Islet precursor cell (in vitro differentiated cells): ENCODE data around the gene PTPRN2.

ENCODE experiments used
- DNase-seq: peaks from one replicate; pipeline ENCODE4 v3.0.0-alpha.2; 2018

PTPRN2 gene

DNA sequence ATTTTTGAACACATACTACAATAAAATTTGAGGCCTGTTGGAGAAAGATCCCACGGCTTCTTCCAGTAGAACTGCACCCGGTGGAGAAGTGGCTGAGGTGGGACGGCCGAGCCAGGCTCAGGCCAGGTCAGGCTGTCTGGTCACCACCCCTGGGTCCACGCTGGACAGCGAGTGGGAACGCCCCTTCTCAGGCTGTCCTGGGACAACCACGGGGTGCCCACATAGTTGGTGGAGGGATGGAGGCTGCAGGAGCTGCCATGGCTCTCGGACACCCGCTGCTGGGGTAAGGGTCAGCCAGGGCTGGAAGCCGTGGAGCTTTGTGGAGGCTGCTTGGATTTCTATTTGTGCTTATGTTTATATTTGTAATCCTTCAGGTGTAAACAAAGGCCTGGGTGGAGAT is 1044.3 kb downstream of the PTPRN2 start:
- DNase-seq = no peak

DNA sequence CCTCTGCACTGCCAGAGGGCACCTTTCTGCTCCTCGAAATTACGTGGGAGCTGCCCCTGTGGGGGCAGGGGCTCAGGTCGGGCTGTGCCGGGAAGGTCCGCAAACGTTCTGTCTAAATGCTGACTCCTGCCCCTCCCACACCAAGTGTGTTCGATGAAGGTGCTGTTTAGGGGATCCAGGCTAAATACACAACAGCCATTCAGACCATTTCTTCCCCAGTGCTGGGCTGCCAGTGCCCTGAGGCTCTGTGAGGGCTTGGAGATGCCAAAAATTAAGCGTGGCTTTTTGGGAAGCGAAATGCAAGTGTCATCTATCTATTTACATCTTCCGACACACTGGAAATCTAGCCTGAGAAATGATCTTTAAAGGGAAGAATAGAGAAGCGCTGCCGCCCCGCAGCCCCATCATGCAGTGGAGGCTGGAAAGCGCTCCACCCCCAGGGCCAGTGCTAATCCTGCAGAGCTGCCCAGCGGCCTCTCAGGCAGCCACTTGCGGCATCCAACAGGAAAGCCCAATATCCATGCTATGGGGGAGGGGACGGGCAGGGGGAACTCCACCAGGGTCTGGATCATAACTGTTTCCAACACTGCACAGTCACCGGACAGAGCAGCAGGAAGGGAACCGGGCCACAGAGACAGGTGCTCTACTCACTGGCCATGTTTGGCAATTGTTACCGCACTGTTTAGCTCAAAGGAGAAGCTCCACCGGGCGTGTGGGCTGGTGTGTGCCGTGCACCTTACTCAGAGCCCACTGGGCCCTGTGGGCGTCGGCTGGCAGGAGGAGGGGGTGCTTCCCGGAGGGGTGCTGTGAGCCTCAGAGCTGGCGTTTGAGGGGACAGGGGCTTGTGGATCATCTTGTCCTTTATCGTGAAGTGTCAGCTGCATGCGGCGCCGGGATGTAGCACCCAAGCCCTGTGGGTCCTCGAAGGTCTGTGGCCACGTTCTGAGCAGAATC is 1045.3 kb downstream of the PTPRN2 start:
- no peak for DNase-seq

DNA sequence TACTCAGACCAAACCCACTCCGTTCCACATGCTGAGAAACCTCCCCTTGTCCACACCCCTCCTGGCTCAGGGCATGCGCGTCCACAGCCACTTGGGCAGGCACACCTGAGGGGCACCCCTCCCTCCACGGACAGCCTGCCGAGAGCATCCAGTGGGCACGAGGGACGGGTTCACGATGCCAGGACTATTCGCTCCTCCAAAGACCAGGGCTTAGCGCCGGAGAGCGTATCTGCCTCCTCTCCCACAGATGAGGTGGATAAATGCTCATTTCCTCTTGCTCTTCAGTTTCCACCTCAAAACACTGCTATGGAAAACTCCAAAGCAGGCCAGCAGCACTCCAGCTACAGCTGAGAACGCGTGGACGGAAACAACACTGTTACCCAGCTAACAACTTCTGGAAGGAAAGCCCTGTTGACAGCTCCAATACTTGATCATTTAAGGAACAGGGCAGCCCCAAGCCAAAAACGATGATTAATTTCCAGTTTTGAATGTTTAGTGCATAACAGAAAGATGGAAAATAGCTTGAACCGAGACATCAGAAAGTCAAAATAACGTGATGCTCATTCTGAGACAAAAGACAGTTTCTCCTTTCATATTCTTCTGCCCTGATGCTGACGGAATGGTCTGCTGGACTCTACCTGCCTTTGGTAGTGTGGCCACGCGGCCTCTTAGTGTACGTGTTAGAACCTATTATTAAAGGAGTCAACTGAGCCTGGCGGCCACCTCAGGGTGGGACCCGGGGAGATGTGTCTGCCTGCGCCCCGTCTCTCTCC is 1046.1 kb downstream of the PTPRN2 start:
- DNase-seq = no peak

DNA sequence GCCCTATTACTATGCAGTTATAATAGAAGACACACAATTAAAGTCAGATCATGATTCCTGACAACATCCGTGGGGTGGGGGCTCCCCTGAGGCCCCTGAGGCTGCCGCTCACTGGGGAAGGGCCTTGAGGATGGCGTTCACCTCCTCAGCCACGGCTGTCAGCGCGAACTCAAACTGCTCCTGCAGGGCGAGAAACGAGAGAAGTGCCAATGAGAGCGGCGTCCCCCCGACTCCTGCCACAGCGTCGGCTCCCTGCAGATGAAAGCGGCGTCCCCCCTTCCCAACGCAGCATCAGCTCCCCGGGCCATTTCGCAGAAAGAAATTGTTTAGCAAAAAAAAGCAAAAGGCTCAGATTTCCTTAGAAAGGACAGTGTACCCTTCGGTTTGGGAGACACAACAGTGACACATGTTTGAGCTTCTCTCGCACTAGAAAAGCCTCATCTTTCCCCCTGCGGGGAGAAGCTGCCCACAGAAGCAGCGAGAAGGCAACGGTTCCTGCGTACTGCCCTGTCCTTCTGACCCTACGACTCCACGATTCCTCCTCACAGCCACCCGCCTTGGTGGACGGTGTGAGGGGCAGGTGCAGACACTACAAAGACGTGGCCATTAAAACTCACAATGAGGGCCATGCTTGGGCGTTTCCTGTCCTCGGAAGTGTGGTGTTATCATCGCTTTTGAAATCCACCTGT is 1046.9 kb downstream of the PTPRN2 start:
- no peak for DNase-seq

DNA sequence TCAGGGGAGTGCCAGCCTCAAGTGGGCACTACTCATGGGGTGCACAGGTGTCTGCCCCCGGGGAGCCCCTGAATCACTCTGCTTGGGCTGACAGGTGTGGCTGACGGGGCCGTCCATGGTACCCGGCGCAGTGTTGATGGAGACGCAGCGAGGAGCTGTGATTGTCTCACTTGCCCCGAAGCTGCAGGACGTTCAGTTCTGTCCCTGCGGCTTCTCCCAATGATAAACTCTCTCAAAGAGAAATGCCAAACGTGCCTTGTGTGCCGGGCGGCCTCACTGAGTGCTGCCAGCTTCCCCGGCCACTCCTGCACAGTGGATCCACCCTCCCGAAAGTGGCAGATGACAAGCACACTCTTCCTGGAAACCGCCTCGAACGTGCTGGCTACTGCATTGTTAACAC is 1047.6 kb downstream of the PTPRN2 start:
- DNase-seq = no peak

DNA sequence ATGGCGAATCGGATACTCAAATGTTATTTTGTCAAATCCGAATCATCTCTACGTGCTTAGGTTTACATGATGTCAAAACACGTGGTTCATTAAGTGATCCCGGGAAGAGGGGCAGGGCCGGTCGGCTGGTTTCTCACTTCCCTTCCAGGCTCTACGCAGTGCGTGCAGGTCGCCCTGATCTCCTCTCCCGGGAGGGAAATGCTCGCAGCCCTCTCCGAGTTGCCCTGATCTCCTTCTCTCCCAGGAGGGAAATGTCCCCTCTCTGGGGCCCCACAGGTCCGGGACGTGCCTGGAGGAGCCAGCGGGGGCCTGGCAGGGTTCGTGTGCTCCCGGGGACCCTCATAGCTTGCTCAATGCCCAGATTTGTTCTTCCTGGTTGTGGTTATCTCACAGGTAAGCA is 1048.1 kb downstream of the PTPRN2 start:
- DNase-seq = no peak

DNA sequence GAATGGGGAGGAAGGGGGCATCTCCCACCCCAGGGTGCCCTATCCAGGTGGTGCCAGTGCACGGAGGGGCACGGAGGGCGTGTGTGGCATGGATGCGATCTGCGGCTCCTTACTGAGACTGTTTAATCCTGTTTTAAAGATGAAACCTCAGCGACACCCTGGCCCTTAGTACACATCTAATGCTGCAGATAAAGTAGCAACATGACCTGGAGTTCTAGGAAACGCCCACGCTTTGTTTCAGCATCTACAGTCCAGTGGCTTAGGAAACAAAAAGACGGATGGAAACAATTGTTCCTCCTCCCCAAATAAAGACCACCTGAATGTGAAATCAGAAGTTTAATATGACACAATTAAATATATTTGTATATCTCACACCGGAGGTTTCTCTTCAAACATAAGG is 1048.9 kb downstream of the PTPRN2 start:
- no peak for DNase-seq

DNA sequence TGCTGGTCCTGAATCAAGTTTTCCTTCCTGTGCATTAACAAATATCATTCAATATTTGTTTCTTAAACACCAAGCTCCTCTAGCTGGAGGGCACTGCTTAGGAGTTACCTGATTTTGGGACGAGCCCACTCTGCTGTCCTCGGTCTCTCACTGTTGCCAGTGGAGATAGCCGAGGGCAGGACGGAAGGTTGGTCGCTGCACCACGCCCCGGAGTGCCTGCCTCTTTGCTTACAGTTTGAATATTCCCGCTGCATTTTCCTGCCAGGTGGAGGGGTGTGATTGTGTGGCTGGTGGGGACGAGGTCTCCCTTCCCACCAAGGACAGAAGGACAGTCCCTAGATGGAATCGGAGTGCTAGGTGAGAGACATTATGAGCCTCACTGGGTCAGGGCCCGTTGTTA is 1049.3 kb downstream of the PTPRN2 start:
- DNase-seq = no peak

DNA sequence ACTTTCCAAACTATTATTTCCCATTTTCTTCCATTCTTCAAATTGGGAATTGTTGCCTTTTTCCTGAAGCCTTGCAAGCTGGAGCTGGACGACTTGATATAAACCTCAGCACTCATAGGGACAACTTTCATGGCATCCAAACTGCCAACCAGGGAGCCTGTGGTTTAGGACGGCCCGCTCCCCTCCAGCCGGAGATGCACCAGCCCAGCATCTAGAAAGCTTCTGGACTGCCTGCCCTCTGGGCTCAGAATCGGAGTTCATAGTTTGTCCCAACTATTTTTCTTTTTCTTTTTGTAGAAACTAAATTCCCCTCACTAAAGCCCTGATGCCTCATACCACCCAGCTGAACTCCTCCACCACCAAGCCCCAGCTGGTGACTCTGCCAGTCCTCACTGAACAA is 1050.6 kb downstream of the PTPRN2 start:
- no peak for DNase-seq

DNA sequence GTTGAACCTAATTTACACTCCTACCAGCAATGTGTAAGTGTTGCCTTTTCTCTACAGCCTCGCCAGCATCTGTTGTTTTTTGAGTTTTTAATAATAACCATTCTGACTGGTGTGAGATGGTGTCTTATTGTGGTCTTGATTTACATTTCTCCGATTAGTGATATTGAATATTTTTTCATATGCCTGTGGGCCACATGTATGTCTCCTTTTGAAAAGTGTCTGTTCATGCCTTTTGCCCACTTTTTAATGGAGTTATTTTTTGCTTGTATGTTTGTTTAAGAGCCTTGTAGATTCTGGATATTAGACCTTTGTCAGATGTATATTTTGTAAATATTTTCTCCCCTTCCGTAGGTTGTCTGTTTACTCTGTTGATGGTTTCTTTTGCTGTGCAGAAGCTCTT is 1055.6 kb downstream of the PTPRN2 start:
- no peak for DNase-seq

DNA sequence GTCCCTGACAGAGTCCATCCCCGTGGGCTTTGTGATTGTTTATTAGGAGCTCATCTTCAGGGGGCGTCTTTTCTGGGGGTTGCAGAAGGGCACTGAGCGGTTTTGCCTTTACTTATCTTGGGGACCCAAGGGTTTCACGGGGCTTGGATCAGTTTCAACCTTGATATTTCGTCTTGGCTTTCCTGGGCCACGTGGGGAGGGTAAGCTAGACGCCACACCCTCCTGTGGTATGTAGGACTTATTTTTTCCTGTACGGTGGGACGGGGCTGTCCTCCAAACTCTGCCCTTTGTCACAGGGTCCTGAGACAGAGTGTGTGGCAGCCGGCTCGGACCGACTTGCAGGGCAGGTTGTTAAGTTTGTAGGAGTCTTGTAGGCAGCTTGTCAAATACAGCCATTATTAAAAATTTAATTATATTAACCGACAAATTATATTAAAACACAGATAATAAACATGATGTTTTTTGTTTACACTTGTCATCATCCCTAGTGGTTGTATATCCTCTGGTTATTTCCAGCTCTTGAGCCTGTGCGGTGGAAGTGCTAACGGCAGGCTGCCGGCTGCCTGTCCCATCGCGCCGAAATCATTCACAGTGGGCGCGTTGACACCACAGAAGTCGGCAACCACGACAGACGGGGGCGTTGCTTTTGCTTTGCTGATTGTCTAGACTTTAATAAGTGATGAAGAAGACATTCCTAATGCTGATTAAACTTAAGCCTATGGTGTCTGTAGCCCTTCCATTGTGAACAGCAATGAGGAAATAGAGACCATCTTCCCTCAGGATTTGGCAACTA is 1057.7 kb downstream of the PTPRN2 start:
- DNase-seq = no peak

DNA sequence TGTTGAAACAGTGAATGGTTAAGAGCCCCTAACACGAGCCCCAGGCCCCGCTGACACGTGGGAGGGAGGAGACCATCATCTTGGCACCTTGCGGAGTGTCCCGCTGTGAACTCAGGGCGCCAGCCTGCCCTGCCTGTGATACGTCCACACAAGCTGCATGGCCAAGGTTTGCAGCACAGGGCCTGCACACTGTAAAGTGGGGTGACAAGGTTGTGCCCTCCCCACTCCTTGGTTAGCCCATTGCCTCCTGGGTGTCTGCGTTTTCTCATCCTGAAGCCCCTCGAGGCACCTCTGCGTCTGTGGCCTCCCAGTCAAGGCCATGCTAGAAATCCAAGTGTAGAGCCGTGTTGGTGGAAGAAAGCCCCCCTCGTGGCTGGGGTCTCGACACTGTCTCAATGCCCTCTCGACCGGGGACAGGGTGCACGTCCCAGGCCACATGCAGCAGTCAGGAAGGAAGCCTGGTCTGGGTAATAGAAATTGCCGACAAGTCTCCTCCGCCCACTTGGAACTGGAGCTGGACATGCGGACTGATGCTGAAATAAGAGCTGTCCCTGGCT is 1058.8 kb downstream of the PTPRN2 start:
- no peak for DNase-seq

DNA sequence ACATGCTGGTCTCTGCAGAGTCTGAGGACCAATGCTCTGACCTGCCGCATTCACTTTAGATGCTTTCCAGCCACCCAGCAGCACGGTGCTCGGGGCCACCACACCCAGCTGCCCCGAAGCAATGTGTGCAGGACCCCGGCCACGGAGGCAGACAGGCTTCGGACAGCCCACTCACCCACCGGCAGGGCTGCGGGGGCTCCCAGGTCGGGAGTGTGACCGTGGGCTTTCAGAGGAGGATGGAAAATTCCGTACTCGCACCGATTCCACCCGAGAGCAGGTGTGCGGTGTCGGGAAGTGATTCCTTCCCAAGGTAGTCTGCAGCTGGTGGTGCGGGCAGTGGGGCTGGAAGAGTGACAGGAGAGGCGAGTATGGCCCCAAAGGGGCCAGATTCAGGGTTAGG is 1059.9 kb downstream of the PTPRN2 start:
- DNase-seq = no peak

DNA sequence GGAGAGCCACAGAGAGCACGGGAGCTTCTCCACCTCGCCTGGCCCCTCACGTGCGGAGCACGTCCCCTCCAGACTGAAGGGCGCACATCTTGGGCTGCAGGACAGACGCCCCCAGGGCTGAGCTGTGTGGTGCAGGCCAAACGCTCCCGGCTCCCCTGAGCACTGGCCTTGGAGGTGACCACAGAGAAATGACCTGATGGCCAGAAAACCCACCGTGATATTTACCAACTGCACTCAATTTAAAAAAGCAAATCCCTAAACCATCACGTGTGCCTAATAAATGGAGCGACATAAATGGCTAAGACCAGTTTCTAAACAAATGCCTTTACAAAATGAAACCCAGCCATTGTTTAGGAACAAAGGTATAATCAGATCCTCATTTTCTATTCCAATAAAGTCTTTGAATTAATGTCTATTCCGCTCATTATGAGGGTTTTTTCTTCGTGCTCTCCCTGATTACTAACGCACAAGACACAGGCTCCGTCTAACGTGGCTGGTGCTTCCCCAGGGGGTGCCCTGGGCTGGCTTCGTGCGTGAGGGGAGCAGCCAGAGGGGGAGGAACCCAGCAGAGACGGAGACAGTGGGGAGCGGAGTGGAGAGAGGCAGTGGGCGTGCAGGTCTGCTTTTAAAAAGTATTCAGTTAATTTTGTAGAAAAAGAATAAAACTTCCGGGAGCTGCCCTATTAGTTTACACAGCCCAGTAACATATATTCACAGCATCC is 1060.5 kb downstream of the PTPRN2 start:
- DNase-seq = no peak

DNA sequence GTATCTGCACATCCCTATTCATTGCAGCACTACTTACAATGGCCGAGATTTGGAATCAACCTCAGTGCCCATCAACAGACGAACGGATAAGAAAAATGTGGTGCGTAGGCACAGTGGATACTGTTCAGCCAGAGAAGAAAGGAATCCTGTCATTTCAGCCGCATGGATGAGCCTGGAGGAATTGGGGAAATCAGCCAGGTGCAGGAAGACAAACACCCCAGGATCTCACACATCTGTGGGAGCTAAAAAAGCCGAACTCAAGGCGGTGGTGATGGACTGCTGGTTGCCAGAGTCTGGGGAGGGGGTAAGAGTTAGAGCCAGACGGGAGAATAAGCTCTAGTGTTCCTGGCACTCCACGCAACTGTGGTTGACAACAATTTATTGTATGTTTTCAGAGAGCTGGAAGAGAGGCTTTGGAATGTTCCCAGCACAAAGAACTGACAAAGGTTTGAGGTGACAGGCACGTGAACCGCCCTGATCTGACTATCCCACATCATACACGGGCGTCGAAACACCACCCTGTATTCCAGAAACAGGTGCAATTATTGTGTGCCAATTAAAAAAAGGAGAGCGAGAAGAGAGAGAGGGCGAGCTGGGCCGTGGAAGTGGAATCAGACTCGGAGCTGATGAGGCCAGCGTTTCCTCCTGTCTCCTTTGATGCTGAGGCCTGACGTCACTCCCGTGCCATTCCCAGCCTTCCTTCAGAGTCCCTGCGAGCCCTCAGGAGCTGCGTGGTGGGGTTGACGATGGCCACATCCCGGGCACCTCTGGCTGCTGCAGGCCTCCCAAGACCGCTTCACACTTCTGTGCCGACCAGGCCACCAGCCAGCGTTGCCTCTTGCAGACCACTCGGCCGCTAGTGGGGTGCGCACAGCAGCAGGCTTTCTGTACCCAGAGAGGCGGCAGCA is 1061.4 kb downstream of the PTPRN2 start:
- no peak for DNase-seq

DNA sequence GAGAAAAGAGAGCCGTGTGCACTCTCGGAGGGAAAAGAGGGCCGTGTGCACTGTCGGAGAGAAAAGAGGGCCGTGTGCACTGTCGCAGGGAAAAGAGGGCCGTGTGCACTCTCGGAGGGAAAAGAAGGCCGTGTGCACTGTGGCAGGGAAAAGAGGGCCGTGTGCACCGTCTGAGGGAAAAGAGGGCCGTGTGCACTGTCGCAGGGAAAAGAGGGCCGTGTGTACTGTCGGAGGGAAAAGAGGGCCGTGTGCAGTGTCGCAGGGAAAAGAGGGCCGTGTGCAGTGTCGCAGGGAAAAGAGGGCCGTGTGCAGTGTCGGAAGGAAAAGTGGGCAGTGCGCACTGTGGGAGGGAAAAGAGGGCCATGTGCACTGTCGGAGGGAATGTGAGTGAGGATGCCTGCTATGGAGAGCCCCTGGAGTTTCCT is 1062.1 kb downstream of the PTPRN2 start:
- no peak for DNase-seq

DNA sequence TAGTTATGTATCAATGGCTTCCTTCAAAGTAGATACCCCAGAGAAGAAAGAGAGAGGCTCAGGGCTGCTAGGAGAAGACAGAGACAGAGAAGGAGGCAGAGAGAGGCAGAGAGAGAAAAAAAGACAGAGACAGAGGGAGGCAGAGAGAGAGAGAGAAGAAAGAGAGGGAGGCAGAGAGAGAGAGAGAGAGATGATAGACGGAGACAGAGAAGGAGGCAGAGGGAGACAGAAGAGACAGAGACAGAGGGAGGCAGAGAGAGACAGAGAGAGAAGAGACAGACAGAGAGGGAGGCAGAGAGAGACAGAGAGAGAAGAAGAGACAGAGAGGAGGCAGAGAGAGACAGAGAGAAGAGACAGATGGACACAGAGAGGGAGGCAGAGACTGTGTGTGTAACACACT is 1062.9 kb downstream of the PTPRN2 start:
- no peak for DNase-seq

DNA sequence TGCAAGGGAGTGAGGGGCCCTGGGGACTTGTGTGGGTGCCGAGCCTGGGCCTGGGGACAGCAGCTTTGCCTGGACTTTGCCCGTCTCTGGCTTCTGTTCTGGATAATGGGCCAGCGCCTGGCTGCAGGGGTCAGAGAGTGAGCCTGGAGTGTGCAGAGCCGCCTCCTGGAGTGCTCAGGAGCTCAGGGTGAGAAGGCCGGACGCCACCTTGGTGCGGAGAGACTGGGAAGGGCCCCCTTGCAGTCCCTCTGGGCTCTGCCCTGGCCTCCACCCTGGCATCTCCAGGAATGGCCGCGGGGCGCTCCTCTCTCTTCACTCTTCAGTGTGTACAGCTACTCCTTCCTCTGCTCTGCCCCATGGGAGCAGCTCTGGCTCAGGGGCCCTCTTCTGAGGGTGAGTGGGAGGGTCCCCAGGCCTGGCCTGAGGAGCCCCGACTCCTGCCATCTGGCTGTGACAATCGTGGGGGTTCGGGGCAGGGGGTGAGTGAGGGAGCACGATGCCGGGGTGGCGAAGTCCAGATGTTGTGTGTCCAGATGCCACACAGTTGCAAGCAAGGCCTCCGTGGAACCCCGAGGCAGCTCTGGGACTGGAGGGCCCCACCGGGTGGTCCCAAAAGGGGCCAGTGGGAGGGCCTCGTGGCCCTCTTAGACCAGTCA is 1063.7 kb downstream of the PTPRN2 start:
- DNase-seq = no peak

DNA sequence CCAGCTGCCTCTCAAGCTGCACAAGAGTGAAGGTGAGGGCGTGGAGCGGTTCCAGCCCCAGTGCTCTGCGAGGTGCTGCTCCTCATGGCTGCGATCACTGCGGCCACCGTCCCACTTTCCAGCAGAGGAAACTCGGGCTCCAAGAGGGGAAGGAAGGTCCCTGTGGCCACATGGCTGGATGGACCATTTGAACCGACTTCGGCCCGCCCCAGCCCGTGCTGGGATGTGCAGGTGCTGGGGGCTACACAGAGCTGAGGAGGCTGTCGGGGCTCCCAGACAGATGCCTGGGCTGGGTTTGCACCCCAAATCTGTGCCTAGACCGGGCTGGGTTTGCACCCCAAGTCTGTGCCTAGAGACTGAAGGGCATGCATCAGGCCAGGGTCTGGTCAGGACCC is 1064.3 kb downstream of the PTPRN2 start:
- no peak for DNase-seq

DNA sequence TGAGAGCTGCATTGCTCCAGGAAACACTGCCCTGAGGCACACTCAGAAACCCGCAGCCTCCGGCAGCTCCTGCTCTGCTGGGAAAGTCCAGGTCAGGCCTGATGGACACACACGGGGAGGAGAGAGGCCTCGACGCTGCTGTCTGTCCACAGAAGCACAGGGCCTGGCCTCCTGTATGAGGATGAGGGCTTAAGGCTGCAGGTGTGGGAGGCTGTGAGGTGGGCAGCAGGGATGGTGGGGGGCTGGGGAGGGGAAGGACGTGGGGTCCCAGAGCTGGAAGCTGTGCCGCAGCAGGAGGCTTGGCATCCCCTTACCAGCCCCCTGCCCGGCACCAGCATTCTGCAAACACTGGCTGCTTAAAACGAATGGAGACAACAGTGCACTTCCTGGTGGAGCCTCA is 1064.7 kb downstream of the PTPRN2 start:
- DNase-seq = no peak
